Panc1 (cell line): ENCODE results near the gene LRGUK. TPM values are rescaled to one million over a fixed set of nuclear protein-coding genes. Genes with fewer than 3 reads are reported as not detected.

Experiments
- ATAC-seq: fragments of 200-7000 bp; cut with Tn5 transposase; 2 replicates; pipeline ENCODE4 v1.9.1; 2020; ENCODE audit warnings: mild to moderate bottlenecking, moderate library complexity
- BruUV-seq: library from RNA; stranded (reverse); fragments of 400-500 nt; replicated peaks from 2 replicates; lab custom pipeline; 2021; lab: Mats Ljungman, UMichigan
- CTCF ChIA-PET: fragments of 300-600 bp; sonication (Branson Sonifier 250); formaldehyde crosslinking; loops from one replicate; lab custom pipeline; 2022; ENCODE audit warnings: antibody characterized with exemption; lab: Charles Lee
- POLR2A ChIA-PET: fragments of 300-600 bp; sonication (Branson Sonifier 250); formaldehyde crosslinking; loops from one replicate; lab custom pipeline; 2022; ENCODE audit warnings: antibody characterized with exemption; lab: Charles Lee
- DNase-seq: peaks from one replicate; pipeline ENCODE4 v3.0.0-alpha.2; 2010; ENCODE audit warnings: low read depth, low spot score
- H3K27ac ChIP-seq: 2 replicates; pipeline ENCODE4 v1.5.1; 2011; ENCODE audit warnings: mild to moderate bottlenecking, low read length, inconsistent platforms
- H3K27me3 ChIP-seq: fragments of 200-500 bp; sonication (Bioruptor generic); 2 replicates; pipeline ENCODE4 v1.6.0; 2014; ENCODE audit warnings: low read length, inconsistent platforms; ENCODE audit not compliant: control insufficient read depth, insufficient read depth
- H3K36me3 ChIP-seq: fragments of 200-500 bp; sonication (Bioruptor generic); 2 replicates; pipeline ENCODE4 v1.5.1; 2014; ENCODE audit warnings: inconsistent platforms, mild to moderate bottlenecking, low read length, moderate library complexity; ENCODE audit not compliant: control insufficient read depth, insufficient read depth
- H3K4me1 ChIP-seq: 2 replicates; pipeline ENCODE4 v1.5.1; 2011; ENCODE audit warnings: inconsistent platforms, mild to moderate bottlenecking, low read length, moderate library complexity; ENCODE audit not compliant: control insufficient read depth, insufficient read depth
- H3K4me3 ChIP-seq, 2 experiments: 2 replicates each; pipeline ENCODE4 v1.5.1; 2011 to 2012; ENCODE audit warnings: low read depth in 2 of 2, low read length in 2 of 2, mild to moderate bottlenecking in 2 of 2, inconsistent platforms in 1 of 2, moderate library complexity in 1 of 2
- H3K9me3 ChIP-seq: fragments of 200-500 bp; sonication (Bioruptor generic); 2 replicates; pipeline ENCODE4 v1.5.1; 2014; ENCODE audit warnings: low read depth, mild to moderate bottlenecking, inconsistent platforms, low read length, moderate library complexity; ENCODE audit not compliant: control insufficient read depth, insufficient read depth
- CTCF ChIP-seq: fragments of 450-650 bp; IDR thresholded peaks from 2 replicates; pipeline ENCODE4 v1.5.1; 2017; ENCODE audit warnings: mild to moderate bottlenecking
- POLR2AphosphoS5 ChIP-seq: IDR thresholded peaks from 2 replicates; pipeline ENCODE4 v1.6.1; 2012; ENCODE audit warnings: mild to moderate bottlenecking, low read depth, low read length, moderate library complexity
- REST ChIP-seq, 2 experiments: IDR thresholded peaks; 2 replicates each; pipeline ENCODE4 v1.6.1; 2011 to 2012; ENCODE audit warnings: low read depth in 2 of 2, control low read depth in 1 of 2, low read length in 1 of 2, mild to moderate bottlenecking in 1 of 2, moderate library complexity in 1 of 2; ENCODE audit not compliant: insufficient read depth in 1 of 2
- SIN3A ChIP-seq: IDR thresholded peaks from 2 replicates; pipeline ENCODE4 v1.6.1; 2012; ENCODE audit warnings: low read depth, mild to moderate bottlenecking, low read length, moderate library complexity, borderline replicate concordance; ENCODE audit not compliant: insufficient read depth
- TCF7L2 ChIP-seq: IDR thresholded peaks from 2 replicates; pipeline ENCODE4 v1.6.1; 2011; ENCODE audit warnings: mild to moderate bottlenecking, low read depth, low read length, inconsistent platforms
- in situ Hi-C: cut with HindIII; loops from 2 replicates; pipeline ENCODE4 v1.10.0; 2016; ENCODE audit warnings: low sequenced_read_pairs, low pct_unique_long_range_greater_than_20kb
- intact Hi-C: fragments of 100-400 bp; cut with micrococcal nuclease; formaldehyde crosslinking; loops from one replicate; pipeline ENCODE4 v1.10.0; 2022; ENCODE audit not compliant: unreplicated experiment
- total RNA-seq: library from RNA; stranded (reverse); gene quantifications from one replicate; pipeline ENCODE4 v1.2.1, GENCODE V29; 2021; ENCODE audit not compliant: unreplicated experiment

LRGUK gene
- total RNA-seq, 1 experiment from 2014 or later, result 0.23 TPM

- DNase-seq, result no peak
- TF ChIP-seq POLR2AphosphoS5 (no peak), REST (IDR thresholded peaks at IDR 0.05; ENCODE audit: insufficient read depth in 1 of 2, low read depth in 2 of 2, low read length in 1 of 2) (no peak), TCF7L2 (no peak), CTCF (no peak), SIN3A (no peak)
- H3K4me1 ChIP-seq, result no peaks in the 10 kb centered on the region
- in situ Hi-C loops, result no loop called here
- ChIA-PET CTCF (no interaction called here), POLR2A (no interaction called here)
- H3K36me3 ChIP-seq, result no peaks in the 10 kb centered on the region
- H3K27me3 ChIP-seq, result no peaks in the 10 kb centered on the region
- no peak overlapping the region for H3K4me3 ChIP-seq
- no peak overlapping the region for H3K27ac ChIP-seq
- H3K9me3 ChIP-seq, result peaks cover 26% of the 10 kb centered on the region
- intact Hi-C loops, result no loop called here
- ATAC-seq, result no peak
- BruUV-seq, result no TSS peak
Measured at GRCh38 chr7:134086998-134087735, 40.0 kb upstream of the LRGUK start.

- no peak for DNase-seq
- POLR2A ChIA-PET, result no interaction called here
- Histone ChIP-seq H3K9me3 (peaks cover 26% of the 10 kb centered on the region), H3K36me3 (no peaks in the 10 kb centered on the region), H3K27me3 (no peaks in the 10 kb centered on the region), H3K4me3 (no peak overlapping the region), H3K27ac (no peak overlapping the region), H3K4me1 (no peaks in the 10 kb centered on the region)
- ATAC-seq, result no peak
- TF ChIP-seq SIN3A (no peak), REST (IDR thresholded peaks at IDR 0.05; ENCODE audit: insufficient read depth in 1 of 2, low read depth in 2 of 2, low read length in 1 of 2) (no peak), TCF7L2 (no peak), CTCF (no peak), POLR2AphosphoS5 (no peak)
- no TSS peak for BruUV-seq
- in situ Hi-C loops (no loop called here), intact Hi-C loops (no loop called here)
- CTCF ChIA-PET, result no interaction called here
Measured at GRCh38 chr7:134088199-134088598, 38.9 kb upstream of the LRGUK start.
